Activated CD4-positive, alpha-beta T cell treated with anti-CD3 and anti-CD28 coated beads for 24 hours (primary cell): ENCODE measurements around the gene GRIK3.

Source experiments
- DNase-seq, 2 donors: peaks; one replicate each; pipeline ENCODE4 v3.0.0-alpha.2; 2020; ENCODE audit warnings: low read depth in 2 of 2

GRIK3 gene

DNA sequence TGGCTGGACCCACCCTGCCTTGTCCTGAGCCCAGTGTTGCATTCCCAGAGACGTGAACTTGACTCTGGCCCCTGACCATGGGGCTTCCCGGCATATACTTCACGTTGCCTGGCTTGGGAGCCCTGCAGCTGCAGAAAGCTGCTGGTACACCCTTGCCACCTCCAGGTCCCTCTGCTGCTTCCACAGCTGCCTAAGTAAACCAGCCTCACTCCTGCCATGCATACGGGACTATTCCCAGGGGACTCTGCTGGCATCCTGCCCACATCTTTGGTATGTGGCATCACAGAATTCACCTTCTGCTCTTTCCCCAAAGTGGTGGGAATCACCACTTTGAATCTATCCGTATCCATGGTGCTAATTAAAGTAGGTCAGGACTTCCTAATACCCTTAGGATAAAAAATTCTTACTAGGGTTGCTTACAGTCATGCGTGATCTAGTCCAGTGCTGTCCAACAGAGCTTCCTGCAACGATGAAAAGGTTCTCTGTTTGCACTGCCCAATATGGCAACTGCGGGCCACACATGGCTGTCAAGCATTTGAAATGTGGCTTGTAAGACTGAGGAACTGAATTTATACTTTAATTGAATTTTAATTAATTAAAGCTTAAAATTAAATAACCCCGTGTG lies 203.0 kb downstream of the GRIK3 start:
- no peak for DNase-seq

DNA sequence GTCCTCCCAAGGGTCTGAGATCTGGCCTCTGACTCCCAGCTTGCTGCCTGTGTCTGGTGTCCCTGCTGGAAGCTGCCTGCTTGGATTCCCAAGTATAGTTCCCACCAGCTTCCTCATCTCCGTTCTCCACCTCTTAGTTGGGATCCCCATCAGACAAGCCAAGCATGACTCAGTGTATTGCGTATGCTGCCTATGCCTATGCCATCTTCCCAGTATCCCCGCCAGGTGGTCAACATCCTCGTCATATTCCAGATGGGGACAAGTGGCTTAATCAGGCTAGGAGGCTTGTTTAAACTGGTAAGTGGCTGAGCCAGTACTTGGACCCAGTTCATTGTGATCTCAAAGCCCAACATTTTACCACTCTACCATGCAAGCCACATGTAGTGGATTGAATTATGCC lies 204.4 kb downstream of the GRIK3 start:
- no peak for DNase-seq

DNA sequence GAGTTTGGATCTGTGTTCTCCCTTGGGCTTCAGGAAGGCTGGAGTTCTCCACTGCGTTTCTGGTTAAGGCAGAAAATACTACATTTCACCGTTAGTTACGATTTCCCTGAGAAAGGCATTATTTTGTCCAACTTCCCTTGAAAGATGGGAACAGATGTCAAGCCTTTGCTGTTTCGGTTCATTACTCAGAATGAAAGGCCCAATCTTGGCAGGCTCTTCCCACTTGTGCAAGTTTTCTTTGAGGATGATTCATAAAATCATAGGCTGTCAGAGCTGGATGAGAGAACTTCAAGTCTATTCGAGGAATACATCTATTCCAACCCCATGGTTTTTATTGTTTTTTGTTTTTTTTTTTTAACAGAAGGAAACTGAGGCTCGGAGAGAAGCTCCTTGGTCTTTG lies 205.2 kb downstream of the GRIK3 start:
- DNase-seq = no peak

DNA sequence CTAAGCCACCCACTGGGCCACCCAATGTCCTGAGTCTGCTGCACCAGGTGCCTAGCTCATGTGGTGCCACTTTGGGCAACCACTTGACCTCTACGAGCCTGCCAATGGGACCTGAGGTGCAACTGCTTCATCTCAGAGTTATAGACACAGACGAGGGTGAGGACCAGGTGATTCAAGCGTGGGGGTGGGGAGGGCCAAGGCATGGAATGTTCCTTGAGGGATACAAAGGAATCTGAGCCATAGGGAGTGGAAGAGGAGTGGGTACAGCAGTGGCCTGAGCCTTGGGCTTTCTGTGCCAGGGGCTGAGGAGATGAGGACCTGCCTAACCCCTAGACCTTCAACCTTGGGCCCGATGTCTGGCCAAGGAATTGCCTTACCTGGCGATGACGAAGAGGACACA lies 209.1 kb downstream of the GRIK3 start:
- no peak for DNase-seq

DNA sequence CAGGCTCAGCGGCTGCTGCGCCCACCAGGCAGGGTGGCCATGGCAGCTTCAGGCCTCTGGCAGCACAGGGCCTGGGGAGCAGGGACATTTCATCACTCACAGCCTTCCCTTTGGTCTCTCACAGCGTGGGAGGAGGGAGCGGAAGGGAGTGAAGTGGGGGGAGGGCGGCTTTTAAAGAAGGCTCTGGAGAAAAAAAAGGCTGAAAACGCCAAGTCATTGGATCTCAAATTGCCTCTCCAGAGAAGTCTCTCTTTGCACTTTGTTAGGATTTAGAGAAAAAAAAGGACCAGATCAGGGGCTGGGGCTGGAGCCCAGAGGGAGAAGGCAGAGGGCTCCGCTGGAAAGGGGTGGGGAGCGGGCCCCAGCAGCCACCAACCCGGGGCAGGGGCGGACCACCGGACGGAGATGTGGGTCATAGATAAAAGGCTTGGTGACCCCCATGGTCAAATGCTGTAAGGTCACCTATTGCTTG lies 209.9 kb downstream of the GRIK3 start:
- no peak for DNase-seq

DNA sequence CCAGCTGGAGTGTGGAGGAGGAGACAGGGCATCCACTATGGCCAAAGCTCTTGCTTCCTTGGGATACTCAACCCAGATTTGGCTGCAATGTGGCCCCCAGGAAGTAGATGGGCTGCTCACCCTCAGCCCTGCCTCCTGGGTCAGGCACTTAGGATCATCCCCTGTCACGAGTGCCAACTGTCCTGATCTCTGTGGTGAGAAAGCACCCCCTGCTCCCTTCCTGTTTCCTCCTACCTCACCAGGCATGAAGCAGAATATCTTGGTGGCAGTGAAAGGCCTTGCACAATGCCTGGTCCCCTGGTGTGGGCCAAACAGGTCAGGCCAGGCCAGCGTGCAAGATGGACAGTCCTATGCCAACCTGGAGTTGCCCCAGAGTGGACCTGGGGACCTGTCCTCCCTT lies 211.7 kb downstream of the GRIK3 start:
- DNase-seq = no peak

DNA sequence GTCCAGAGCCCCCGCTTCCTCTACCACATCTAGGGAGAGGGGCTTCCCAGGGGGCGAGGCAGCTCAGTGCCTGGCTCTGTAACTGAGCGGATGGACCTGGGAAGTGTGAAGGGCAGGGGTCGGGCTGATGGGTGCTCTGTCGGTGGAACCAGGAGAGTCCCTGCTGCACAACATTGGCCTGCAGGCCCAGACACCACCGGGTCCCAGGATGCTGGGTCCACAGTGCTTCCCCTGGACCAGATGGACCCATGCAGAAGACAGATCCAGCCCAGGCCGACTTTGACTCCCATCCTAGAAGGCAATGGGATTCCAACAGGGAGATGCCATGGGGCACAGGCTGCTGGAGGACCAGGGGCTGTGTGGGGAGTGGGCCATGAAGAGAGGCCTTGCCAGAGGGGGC lies 212.9 kb downstream of the GRIK3 start:
- no peak for DNase-seq

DNA sequence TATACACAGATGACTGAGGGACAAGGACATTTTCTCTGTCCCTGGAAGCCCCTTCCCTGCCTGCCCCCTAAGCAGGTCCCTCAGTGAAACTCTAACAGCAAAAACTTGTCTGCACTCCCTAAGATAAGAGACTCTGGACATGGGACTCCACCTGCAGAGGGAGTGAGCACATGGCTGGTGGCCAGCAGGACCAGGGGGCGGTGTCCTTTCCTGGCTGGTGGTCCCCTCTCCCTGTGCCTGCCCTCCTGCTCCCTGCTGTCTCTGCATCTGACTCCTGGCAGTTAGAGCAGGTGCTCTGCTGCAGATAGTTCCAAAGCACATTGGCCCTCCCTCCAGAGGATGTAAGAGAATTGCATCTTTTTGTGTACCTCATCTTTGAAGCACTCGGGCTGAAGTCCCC lies 215.5 kb downstream of the GRIK3 start:
- no peak for DNase-seq

DNA sequence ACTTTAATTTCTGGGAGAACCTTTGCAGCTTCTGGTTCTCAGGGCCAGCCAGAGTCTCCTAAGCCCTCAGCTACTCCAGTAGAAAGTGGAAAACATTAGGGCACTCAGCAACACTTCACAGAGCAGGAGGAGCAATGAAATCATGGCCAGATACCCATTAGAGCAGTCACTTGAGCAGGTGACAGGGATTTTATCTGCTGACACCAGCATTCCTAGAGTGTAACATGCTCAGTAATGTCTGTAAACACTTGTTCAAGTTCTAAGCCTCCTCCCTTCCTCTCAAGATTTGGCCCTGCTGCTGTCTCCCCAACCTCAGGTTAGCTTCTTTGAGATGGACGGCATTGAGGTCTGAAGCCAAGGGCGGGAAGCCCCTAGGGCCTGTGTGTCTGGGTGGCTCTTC lies 218.0 kb downstream of the GRIK3 start:
- no peak for DNase-seq

DNA sequence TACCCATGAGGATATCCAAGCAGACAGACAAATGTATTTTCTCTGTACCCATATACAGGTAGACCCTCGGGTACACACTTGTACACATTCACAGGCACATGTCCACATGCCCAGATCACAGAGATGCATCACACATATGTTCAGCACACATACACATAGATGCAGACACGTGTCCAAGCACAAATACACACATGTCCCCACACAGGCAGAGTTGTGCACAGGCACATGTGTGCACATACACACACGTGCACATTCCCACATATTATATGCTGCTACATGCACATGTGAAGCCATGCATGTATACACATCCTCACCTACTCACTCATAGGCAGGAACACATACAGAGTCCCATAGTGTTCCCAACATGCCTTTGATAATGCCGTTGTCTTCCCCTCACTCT lies 219.5 kb downstream of the GRIK3 start:
- DNase-seq = no peak

DNA sequence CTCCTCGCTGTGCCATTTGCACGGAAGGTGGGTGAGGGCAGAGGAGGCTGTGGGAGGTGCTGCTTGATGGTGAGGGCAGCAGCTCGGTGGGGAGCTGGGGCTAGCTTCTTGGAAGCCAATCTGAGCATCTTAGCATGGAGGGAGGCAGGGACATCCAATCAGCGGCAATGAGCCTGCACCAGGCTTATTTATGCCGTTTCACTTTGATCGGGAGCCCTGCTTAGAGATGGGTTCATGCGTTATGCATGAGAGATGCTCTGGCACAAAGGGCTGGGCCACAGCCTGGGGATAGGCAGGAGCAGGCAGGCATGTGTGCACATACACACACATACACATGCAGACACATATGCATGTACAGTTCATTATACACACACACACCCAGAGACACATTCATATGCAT lies 220.2 kb downstream of the GRIK3 start:
- no peak for DNase-seq

DNA sequence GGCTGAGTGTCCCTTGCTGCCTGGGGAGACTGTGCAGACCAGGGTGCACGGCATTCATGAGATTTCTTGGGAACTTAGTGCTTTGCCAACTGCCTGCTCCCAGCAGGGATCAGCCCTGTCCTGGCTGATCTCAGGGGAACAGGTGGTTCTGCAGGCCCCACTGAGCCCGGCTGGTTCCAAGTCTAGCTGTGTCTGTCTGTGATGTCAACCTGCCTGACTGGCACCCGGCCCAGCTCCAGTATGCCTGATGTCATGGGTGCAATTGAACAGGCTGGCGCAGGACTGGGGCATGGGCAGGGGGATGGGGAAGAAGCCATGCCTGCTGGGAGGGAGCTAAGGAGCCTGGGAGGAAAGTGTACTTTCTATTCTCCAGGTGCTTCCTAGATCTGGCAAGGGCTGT lies 227.1 kb downstream of the GRIK3 start:
- DNase-seq = no peak

DNA sequence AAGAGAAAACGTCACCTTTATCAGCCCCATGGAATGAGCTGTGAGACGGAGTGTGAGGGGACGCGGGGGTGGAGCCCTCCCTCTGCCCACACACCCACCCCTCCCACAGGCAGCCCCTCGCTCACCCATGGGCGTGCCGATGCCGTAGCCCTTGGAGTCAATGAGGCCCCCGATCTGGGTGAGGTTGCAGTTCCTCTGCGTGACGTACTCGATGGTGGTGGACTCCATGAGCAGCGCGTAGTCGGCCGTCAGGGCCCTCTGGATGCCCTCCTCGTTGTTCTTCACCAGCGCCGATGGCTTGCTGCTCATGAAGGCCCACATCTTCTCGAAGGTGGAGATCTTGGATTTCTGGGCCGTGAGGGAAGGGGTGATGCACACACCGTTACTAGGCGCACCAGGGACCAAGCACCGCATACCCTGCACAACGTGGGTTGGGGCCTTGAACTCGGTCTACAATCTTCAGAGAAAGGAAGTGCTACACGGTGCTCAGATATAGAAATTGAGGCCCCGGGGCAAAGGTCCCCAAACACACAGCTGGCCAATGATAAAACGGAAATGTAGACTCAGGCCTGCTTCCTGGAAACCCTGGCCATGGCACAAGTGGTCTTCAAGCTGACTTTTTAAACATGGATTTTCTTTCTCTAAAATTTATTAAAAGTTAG lies 228.2 kb downstream of the GRIK3 start:
- DNase-seq = no peak

DNA sequence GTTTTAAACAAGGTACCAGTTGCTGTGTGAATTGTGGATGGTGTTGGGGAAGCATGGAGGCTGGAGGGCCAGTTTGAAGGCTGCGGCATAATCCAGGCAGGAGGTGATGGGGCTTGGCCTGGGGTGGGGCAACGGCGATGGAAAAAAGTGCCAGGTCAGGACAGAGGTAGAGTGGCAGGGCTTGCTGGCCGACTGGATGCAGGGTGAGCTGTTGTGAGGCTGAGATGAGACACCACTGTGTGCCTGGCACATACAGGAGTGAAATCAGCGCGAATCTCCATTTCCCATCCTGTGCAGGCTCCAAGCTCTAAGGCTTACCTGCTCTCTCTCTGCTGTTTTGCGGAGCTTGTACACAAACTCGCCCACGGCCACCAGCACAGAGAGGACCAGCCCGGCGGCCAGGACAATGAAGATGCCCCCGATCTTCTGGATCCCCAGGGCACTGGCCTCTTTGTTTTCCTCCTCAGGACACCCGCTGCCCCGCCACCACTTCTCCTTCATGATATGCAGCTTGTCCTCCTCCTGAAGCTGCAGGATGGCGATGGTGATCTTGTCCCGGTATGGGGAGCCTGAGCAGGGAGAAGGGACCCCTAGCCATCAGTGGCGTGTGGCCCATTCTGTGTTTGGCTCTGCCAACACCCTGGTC lies 229.5 kb downstream of the GRIK3 start:
- DNase-seq = no peak

DNA sequence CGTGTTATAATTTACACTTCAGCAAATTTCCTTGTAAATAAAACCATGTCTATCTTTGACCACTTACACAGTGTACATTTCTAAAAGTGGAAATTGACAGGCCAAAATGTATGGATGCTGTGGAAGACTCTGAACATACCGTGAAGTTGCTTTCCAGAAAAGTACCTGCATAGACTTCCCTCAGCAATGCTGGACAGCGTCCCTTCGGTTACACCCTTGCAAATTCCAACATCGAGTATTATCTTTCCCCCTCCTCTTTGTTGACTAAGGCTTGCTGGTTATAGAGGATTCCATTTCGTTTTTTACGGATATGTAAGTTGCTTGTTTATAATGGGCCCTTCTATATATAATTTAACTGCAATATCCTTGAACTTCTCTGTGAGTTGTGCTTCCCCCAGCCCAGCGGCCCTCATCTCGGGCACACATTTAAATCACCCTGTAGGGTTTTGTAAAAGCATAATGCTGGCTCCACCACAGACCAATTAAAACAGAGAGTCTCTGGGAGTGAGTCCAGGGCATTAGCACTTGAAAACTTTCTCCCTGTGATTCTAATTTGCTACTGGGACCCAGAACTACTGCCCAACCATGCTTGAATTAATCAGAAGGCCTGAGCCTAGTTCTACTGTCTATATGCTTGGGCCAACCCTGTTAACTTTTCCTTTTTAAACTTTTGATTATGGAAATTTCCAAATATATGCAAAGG lies 230.3 kb downstream of the GRIK3 start:
- no peak for DNase-seq

DNA sequence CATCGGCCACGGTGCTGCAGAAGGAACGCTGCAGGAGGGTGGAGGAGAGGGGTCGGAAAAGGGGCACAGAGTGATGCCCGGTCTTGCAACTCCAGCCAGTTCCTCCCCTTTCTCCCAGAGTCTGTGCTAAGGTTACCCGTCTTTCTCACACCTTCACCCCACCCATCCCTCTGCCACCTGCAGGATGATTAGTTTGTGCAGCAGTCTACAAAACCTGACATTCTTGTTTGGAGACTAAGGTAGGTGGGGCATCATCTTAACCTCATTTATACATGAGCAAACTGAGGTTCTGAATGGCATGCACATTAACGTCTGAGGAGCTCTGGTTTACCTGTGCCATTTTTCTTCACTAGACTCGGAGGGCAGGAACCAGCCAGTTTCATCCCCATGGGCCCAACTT lies 232.3 kb downstream of the GRIK3 start:
- no peak for DNase-seq

DNA sequence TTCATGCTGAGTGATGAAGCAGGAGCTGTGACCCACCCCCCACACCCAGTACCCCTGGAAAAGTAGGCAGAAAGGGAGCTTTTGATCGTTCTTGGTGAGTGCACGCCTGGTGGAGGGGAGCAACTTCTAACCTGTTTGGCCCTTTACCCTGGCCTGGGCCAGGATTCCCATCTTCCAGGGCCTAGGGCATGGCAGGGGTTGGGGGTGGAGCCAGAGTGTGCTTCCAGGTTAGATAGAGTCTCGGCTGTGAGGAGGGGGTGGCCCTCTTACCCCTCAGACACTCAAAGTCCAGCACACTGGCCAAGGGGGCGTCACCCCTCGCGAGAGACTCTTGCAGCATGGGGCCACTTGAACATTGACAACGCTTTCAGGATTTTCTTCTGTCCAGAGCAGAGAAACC lies 236.6 kb downstream of the GRIK3 start:
- no peak for DNase-seq

DNA sequence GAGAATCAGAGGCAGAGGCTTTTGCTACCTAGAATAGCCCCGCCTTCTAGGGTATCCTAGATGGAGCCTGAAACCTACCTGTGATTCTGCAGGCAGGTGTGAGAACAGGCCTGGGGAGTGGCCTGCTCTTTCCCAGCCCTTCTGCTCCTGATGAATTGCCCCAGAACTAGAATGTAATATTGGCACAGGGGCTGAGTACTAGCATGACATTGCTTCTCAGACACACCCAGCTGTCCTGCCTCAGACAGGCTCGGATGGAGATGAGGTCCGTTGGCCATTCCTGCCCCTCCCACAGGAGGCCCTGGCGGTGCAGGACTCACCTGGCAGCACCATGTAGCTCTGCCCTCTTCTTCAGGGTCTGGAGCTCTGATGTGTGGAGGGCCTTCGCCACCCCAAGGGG lies 237.6 kb downstream of the GRIK3 start:
- DNase-seq = no peak

DNA sequence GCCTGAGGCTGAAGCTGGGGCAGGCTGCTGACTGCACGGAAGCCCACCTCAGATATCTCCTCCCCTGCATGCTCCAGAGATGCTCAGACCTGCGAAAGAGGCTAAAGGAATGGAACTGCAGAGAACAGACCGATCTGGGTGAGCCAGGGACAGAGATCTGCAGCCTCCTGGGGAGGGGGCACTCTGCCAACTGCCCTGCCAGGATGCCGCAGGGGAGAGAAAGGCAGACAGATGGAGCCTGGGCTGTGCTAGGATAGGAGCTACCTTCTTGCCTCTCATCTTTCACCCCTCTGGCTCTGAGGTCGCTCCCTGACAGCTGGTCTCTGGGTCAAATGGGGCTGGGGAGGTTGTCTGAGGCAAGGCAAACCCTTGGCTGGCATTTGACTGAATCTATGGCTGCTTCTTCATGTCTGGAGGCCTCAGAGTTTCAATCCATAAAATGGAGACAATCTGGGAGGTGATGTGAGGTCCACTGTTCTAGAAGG lies 238.2 kb downstream of the GRIK3 start:
- no peak for DNase-seq

DNA sequence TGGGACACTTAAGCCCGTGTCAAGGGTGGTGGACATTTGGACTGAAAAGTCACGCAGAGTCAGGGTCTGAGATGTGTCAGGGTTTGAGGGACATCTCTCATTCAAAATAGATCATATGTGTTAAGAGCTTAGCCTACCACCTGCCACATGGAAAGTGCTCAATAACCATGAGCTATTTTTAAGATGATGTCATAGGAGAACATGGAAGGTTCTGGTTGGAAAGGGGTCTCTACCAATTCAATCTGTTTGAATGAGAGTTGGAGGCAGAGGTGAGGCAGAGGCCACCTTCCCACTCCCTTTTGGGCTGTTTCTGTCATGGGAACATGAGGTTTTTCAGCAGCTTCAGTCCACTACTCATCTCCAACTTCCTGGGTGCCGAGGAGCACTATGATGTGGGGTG lies 239.9 kb downstream of the GRIK3 start:
- DNase-seq = no peak

DNA sequence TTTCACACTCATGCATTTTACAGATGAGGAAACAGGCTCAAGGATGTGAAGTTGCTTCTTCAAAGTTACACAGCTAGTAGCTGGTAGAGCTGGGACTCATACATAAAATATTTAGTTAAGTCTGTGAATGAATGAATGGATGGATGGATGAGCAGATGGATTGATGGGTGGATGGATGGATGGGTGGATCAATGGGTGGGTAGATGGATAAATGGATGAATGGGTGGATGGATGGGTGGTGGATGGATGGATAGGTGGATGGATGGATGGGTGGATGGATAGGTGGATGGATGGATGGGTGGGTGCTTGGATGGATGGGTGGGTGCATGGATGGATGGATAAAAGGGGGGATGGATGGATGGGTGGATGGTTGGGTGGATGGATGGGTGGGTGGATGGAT lies 240.9 kb downstream of the GRIK3 start:
- DNase-seq = no peak

DNA sequence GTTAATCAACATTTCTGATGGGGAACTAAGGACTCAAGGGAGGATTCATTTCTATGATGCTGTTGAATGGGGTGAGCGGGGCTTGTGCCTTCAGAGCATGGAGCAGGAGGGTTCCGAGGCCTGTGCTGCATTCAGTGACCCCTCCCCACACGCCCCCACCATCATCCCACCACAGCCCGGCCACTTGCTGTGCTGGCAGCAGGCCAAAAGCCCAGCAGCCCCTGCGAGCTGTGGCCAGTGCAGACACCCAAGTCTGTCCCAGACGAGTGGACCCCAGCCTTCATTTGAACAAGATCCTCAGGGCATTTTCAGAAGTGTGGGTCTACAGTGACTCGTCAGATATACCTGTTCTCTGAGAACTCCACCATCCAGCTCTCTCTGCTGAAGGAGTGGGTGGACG lies 242.0 kb downstream of the GRIK3 start:
- no peak for DNase-seq

DNA sequence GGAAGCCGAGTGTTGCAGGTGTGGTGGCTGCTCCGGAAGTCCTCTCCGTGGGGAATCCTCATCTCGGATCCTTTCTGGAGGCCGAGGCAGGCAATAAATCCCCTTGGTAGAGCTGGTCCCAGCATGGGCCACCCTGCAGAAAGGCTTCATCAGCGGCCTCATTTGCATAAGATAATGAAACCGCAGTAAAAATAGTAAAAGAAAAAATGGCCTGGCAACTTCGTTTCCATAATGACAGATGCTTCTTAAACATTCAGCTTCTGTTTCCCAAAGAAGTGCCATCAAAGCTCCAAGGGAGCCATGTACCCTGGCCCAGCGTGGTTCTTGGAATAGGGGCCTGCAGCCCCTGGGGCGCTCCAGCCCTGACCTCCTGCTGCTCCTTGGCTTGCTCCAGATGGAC lies 244.1 kb downstream of the GRIK3 start:
- DNase-seq = no peak
